Measurements from ENCODE around the gene FSTL4. TPM values are rescaled to one million over a fixed set of nuclear protein-coding genes. Genes with fewer than 3 reads are reported as not detected.

Gene FSTL4
- total RNA-seq, 1 donor from 2014 or later: 0.07 TPM

DNA sequence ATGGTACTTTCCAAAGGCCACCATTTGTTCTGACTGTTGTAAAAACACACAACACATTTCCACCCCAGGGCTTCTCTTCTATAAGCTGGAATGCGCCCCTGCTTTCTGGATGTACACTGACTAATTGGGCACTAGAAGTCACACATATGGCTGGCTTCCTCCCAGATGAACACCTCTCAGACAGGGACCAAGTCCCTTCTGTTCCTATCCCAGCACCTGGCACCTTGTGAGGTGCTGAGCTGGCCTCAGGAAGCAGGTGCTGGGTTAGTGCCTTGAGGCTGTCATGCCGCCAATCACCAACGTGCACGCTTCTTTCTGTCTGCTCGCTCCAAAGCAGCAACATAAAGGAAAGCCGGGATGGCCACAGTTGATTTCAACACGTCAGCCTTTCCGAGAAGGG is 93.2 kb downstream of the FSTL4 start:
- DNase-seq (ENCODE audit: low spot score): no peak
- Mint-ChIP-seq H3K4me3 (ENCODE audit: unreplicated experiment) (no peak overlapping the region), H3K9me3 (ENCODE audit: low read depth) (no peaks in the 10 kb centered on the region), H3K36me3 (ENCODE audit: low read depth) (no peaks in the 10 kb centered on the region), H3K27me3 (ENCODE audit: low read depth) (peaks cover 24% of the 10 kb centered on the region), H3K4me1 (ENCODE audit: low read depth) (no peaks in the 10 kb centered on the region), H3K27ac (ENCODE audit: unreplicated experiment) (no peak overlapping the region)
- TF ChIP-seq CTCF (IDR thresholded peaks at IDR 0.05): no peak

DNA sequence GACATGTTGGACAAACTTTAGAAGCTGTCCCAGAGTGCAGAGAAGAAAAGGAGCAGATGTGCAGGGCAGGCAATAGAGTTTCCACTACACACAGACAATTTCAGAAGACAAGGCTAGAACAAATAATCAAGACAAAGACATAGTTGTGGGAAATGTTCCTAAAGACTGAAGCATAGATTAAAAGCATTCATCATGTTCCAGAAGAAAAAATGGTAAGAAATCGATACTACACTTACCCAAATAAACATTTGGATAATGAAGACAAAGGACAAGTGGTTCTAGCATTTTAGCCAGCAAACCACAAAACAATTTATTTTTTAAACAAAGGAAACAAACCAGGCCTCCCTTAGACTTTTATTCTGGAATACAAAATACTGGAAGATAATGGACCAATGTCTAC is 97.9 kb downstream of the FSTL4 start:
- Mint-ChIP-seq H3K36me3 (ENCODE audit: low read depth) (no peaks in the 10 kb centered on the region), H3K9me3 (ENCODE audit: low read depth) (no peaks in the 10 kb centered on the region), H3K27ac (ENCODE audit: unreplicated experiment) (no peak overlapping the region), H3K4me3 (ENCODE audit: unreplicated experiment) (no peak overlapping the region), H3K4me1 (ENCODE audit: low read depth) (no peaks in the 10 kb centered on the region), H3K27me3 (ENCODE audit: low read depth) (peaks cover 5% of the 10 kb centered on the region)
- no peak for DNase-seq (ENCODE audit: low spot score)
- no peak for TF ChIP-seq CTCF (IDR thresholded peaks at IDR 0.05)

GRCh38 chr5:133512896-133513295 is 99.4 kb downstream of the FSTL4 start:
- Mint-ChIP-seq H3K27me3 (ENCODE audit: low read depth) (peaks cover 5% of the 10 kb centered on the region), H3K9me3 (ENCODE audit: low read depth) (no peaks in the 10 kb centered on the region), H3K4me3 (ENCODE audit: unreplicated experiment) (no peak overlapping the region), H3K27ac (ENCODE audit: unreplicated experiment) (no peak overlapping the region), H3K4me1 (ENCODE audit: low read depth) (no peaks in the 10 kb centered on the region), H3K36me3 (ENCODE audit: low read depth) (no peaks in the 10 kb centered on the region)
- TF ChIP-seq CTCF (IDR thresholded peaks at IDR 0.05): no peak
- DNase-seq (ENCODE audit: low spot score): no peak

GRCh38 chr5:133511653-133512235 is 100.6 kb downstream of the FSTL4 start:
- TF ChIP-seq CTCF (IDR thresholded peaks at IDR 0.05): no peak
- no peak for DNase-seq (ENCODE audit: low spot score)
- no peaks in the 10 kb centered on the region for H3K9me3 Mint-ChIP-seq (ENCODE audit: low read depth)
- peaks cover 5% of the 10 kb centered on the region for H3K27me3 Mint-ChIP-seq (ENCODE audit: low read depth)
- H3K4me1 Mint-ChIP-seq (ENCODE audit: low read depth): no peaks in the 10 kb centered on the region
- H3K27ac Mint-ChIP-seq (ENCODE audit: unreplicated experiment): no peak overlapping the region
- H3K4me3 Mint-ChIP-seq (ENCODE audit: unreplicated experiment): no peak overlapping the region
- no peaks in the 10 kb centered on the region for H3K36me3 Mint-ChIP-seq (ENCODE audit: low read depth)

DNA sequence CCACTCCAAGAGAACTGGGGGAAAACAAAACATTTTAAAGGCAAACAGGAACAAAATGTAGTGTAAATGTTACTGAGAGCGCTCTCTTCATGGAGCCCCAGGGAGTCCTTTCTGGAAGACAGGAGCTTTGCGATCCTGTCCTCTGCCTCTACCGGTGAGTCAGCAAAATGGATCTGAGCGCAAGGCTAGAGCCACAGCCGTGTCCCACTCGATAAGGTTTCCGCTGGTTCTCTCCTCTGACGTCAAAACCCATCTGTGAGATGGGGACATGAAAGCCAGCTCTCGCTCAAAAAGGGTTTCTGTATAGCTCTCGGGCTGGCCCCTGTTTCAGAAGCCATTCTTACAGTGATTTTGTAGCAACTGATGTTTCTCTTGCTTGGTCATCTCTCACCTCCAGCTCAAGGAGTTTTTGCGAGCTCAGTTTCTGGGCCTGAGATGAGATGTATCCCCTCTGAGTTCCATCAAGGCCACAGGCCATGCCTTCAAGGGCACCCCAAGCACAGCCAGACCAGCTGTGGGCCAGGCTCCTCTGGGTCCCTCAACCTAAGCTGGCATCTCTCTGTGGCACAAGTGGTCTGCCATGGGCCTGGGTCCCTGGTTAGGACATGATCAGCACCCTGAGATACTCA is 101.6 kb downstream of the FSTL4 start:
- no peaks in the 10 kb centered on the region for H3K4me1 Mint-ChIP-seq (ENCODE audit: low read depth)
- H3K36me3 Mint-ChIP-seq (ENCODE audit: low read depth): no peaks in the 10 kb centered on the region
- H3K27me3 Mint-ChIP-seq (ENCODE audit: low read depth): peaks cover 10% of the 10 kb centered on the region
- H3K9me3 Mint-ChIP-seq (ENCODE audit: low read depth): no peaks in the 10 kb centered on the region
- H3K27ac Mint-ChIP-seq (ENCODE audit: unreplicated experiment): no peak overlapping the region
- DNase-seq (ENCODE audit: low spot score): no peak
- no peak overlapping the region for H3K4me3 Mint-ChIP-seq (ENCODE audit: unreplicated experiment)
- TF ChIP-seq CTCF (IDR thresholded peaks at IDR 0.05): no peak
